8988T (cell line): ENCODE data around the gene SYNPO.

ENCODE experiments used
- DNase-seq: peaks from one replicate; pipeline ENCODE4 v3.0.0; 2011

Gene SYNPO

GRCh38 chr5:150640311-150641005 is at the start of gene SYNPO:
Gene SYNPO, plus strand, starts transcription at chr5:150640660. Its CDS starts 7,616 bp downstream, at chr5:150648276.
- DNase-seq, result no peak

- no peak for DNase-seq
These were observed 49.3 kb upstream of the SYNPO start for GRCh38 chr5:150590979-150591695.

GRCh38 chr5:150593593-150593992 is 46.9 kb upstream of the SYNPO start:
- no peak for DNase-seq

GRCh38 chr5:150593996-150594395 is 46.5 kb upstream of the SYNPO start:
- DNase-seq, result no peak

GRCh38 chr5:150595466-150596031 is 44.9 kb upstream of the SYNPO start:
- DNase-seq, result no peak

GRCh38 chr5:150596313-150596712 is 44.1 kb upstream of the SYNPO start:
- no peak for DNase-seq

GRCh38 chr5:150596826-150597225 is 43.6 kb upstream of the SYNPO start:
- DNase-seq, result no peak

GRCh38 chr5:150598006-150598405 is 42.5 kb upstream of the SYNPO start:
- DNase-seq, result no peak

GRCh38 chr5:150598821-150599273 is 41.6 kb upstream of the SYNPO start:
- DNase-seq, result no peak

- no peak for DNase-seq
These were observed 41.2 kb upstream of the SYNPO start for GRCh38 chr5:150599281-150599680.

GRCh38 chr5:150599917-150600511 is 40.4 kb upstream of the SYNPO start:
- peak; percentile 85 for DNase-seq

- DNase-seq, result no peak
These were observed 39.6 kb upstream of the SYNPO start for GRCh38 chr5:150600616-150601490.

GRCh38 chr5:150601491-150602345 is 38.7 kb upstream of the SYNPO start:
- no peak for DNase-seq

- no peak for DNase-seq
These were observed 37.4 kb upstream of the SYNPO start for GRCh38 chr5:150603052-150603451.

GRCh38 chr5:150603491-150603890 is 37.0 kb upstream of the SYNPO start:
- DNase-seq, result no peak

- DNase-seq, result no peak
These were observed 36.5 kb upstream of the SYNPO start for GRCh38 chr5:150604010-150604409.

- no peak for DNase-seq
These were observed 35.5 kb upstream of the SYNPO start for GRCh38 chr5:150604894-150605440.

GRCh38 chr5:150605546-150605945 is 34.9 kb upstream of the SYNPO start:
- no peak for DNase-seq

- no peak for DNase-seq
These were observed 34.0 kb upstream of the SYNPO start for GRCh38 chr5:150606476-150606875.

- no peak for DNase-seq
These were observed 33.4 kb upstream of the SYNPO start for GRCh38 chr5:150607105-150607504.

- no peak for DNase-seq
These were observed 32.5 kb upstream of the SYNPO start for GRCh38 chr5:150607991-150608390.
